HEK293T (cell line): ENCODE measurements around the gene PCNX1.

ENCODE experiments used
- CTCF ChIA-PET: fragments of 350-600 bp; formaldehyde crosslinking; extraction: SDS; loops from one replicate; lab custom pipeline; 2021; ENCODE audit warnings: antibody characterized with exemption, inconsistent platforms; lab: Yijun Ruan, JAX
- POLR2A ChIA-PET: fragments of 350-600 bp; formaldehyde crosslinking; extraction: SDS; loops from one replicate; lab custom pipeline; 2020; ENCODE audit warnings: antibody characterized with exemption, inconsistent platforms; lab: Yijun Ruan, JAX
- DNase-seq: peaks from one replicate; pipeline ENCODE4 v3.0.0; 2012; ENCODE audit warnings: mixed read lengths; ENCODE audit errors: extremely low spot score
- ARNT ChIP-seq: fragments of 450-650 bp; IDR thresholded peaks from 2 replicates; pipeline ENCODE4 v1.6.1; 2017; ENCODE audit warnings: mild to moderate bottlenecking
- BHLHE40 ChIP-seq: fragments of 450-650 bp; IDR thresholded peaks from 2 replicates; pipeline ENCODE4 v1.6.1; 2016; ENCODE audit warnings: mild to moderate bottlenecking, moderate library complexity, borderline replicate concordance
- CTBP1 ChIP-seq: fragments of 450-650 bp; IDR thresholded peaks from 2 replicates; pipeline ENCODE4 v1.6.1; 2016; ENCODE audit warnings: borderline replicate concordance
- ELF4 ChIP-seq: fragments of 450-650 bp; IDR thresholded peaks from 2 replicates; pipeline ENCODE4 v1.6.1; 2017; ENCODE audit warnings: antibody characterized with exemption
- FOXA1 ChIP-seq: fragments of 450-650 bp; IDR thresholded peaks from 2 replicates; pipeline ENCODE4 v1.6.1; 2016; ENCODE audit warnings: mild to moderate bottlenecking
- FOXK2 ChIP-seq: fragments of 450-650 bp; IDR thresholded peaks from 2 replicates; pipeline ENCODE4 v1.6.1; 2016; ENCODE audit warnings: mild to moderate bottlenecking
- FOXM1 ChIP-seq: fragments of 450-650 bp; IDR thresholded peaks from 2 replicates; pipeline ENCODE4 v1.6.1; 2017; ENCODE audit warnings: mild to moderate bottlenecking, borderline replicate concordance
- HDGF ChIP-seq: fragments of 450-650 bp; IDR thresholded peaks from 2 replicates; pipeline ENCODE4 v1.6.1; 2017; ENCODE audit warnings: antibody characterized with exemption, borderline replicate concordance
- L3MBTL2 ChIP-seq: fragments of 450-650 bp; conservative IDR thresholded peaks from 2 replicates; pipeline ENCODE4 v1.6.1; 2016; ENCODE audit warnings: mild to moderate bottlenecking
- LEF1 ChIP-seq: fragments of 450-650 bp; IDR thresholded peaks from 2 replicates; pipeline ENCODE4 v1.6.1; 2017; ENCODE audit warnings: mild to moderate bottlenecking, borderline replicate concordance
- NFRKB ChIP-seq: fragments of 450-650 bp; IDR thresholded peaks from 2 replicates; pipeline ENCODE4 v1.6.1; 2016; ENCODE audit warnings: mild to moderate bottlenecking, moderate library complexity
- PKNOX1 ChIP-seq: fragments of 450-650 bp; IDR thresholded peaks from 2 replicates; pipeline ENCODE4 v1.6.1; 2016
- SP1 ChIP-seq: fragments of 450-650 bp; IDR thresholded peaks from 2 replicates; pipeline ENCODE4 v1.6.1; 2017
- SUZ12 ChIP-seq: fragments of 450-650 bp; IDR thresholded peaks from 2 replicates; pipeline ENCODE4 v1.6.1; 2016; ENCODE audit warnings: mild to moderate bottlenecking
- TARDBP ChIP-seq: fragments of 450-650 bp; IDR thresholded peaks from 2 replicates; pipeline ENCODE4 v1.6.1; 2016
- ZNF384 ChIP-seq: fragments of 450-650 bp; IDR thresholded peaks from 2 replicates; pipeline ENCODE4 v1.6.1; 2016

Gene PCNX1

GRCh38 chr14:70896317-70896716 is 10.9 kb upstream of the PCNX1 start:
- no peak for DNase-seq
- ChIA-PET POLR2A (no interaction called here), CTCF (no interaction called here)
- TF ChIP-seq FOXK2 (no peak), FOXM1 (no peak)

- ChIA-PET POLR2A (no interaction called here), CTCF (no interaction called here)
- DNase-seq: no peak
- no peak for TF ChIP-seq L3MBTL2
- no peak for TF ChIP-seq TARDBP
- no peak for TF ChIP-seq FOXK2
- TF ChIP-seq PKNOX1: no peak
Observed at GRCh38 chr14:70896981-70897380, 10.3 kb upstream of the PCNX1 start.

GRCh38 chr14:70897464-70897863 is 9.8 kb upstream of the PCNX1 start:
- POLR2A ChIA-PET: no interaction called here
- TF ChIP-seq FOXK2 (no peak), CTBP1 (no peak), ARNT (no peak), NFRKB (no peak), TARDBP (no peak), SUZ12 (no peak), FOXA1 (no peak), ZNF384 (no peak), HDGF (no peak), FOXM1 (no peak), BHLHE40 (no peak), SP1 (no peak), ELF4 (no peak), LEF1 (no peak), L3MBTL2 (no peak), PKNOX1 (no peak)
- DNase-seq: no peak
- CTCF ChIA-PET: interaction anchor here (1.0 kb wide), 1 partner anchor 10 kb away, joined by 3 read pairs; the partner anchor contains the start of gene PCNX1

- ChIA-PET POLR2A (no interaction called here), CTCF (interaction anchor here (1.0 kb wide), 1 partner anchor 9 kb away, joined by 3 read pairs; the partner anchor contains the start of gene PCNX1)
- no peak for DNase-seq
- TF ChIP-seq HDGF (no peak), L3MBTL2 (no peak), SUZ12 (no peak), FOXA1 (no peak), SP1 (no peak), ARNT (no peak), TARDBP (no peak), LEF1 (no peak), BHLHE40 (no peak), ZNF384 (no peak), NFRKB (no peak), PKNOX1 (no peak), FOXM1 (no peak), FOXK2 (no peak), CTBP1 (no peak), ELF4 (no peak)
Observed at GRCh38 chr14:70898111-70898745, 9.0 kb upstream of the PCNX1 start.

GRCh38 chr14:70901269-70901668 is 6.0 kb upstream of the PCNX1 start:
- POLR2A ChIA-PET: no interaction called here
- DNase-seq: no peak
- CTCF ChIA-PET: interaction anchor here (0.6 kb wide), 1 partner anchor 83 kb away, joined by 5 read pairs; no protein-coding TSS in a partner anchor
- TF ChIP-seq HDGF (no peak), SP1 (no peak), SUZ12 (no peak), CTBP1 (no peak), L3MBTL2 (no peak), ZNF384 (no peak), BHLHE40 (no peak), TARDBP (no peak), FOXK2 (no peak), ARNT (no peak), FOXA1 (no peak), LEF1 (no peak), ELF4 (no peak), FOXM1 (no peak), PKNOX1 (no peak), NFRKB (no peak)

- no peak for DNase-seq
- ChIA-PET CTCF (interaction anchor here (0.6 kb wide), 1 partner anchor 101 kb away, joined by 3 read pairs; no protein-coding TSS in a partner anchor), POLR2A (no interaction called here)
- no peak for TF ChIP-seq HDGF
- no peak for TF ChIP-seq PKNOX1
- no peak for TF ChIP-seq CTBP1
- TF ChIP-seq FOXA1: no peak
- no peak for TF ChIP-seq NFRKB
- TF ChIP-seq SUZ12: no peak
- no peak for TF ChIP-seq TARDBP
- TF ChIP-seq BHLHE40: no peak
- TF ChIP-seq ELF4: no peak
- no peak for TF ChIP-seq ZNF384
- TF ChIP-seq SP1: no peak
Observed at GRCh38 chr14:70902184-70902583, 5.1 kb upstream of the PCNX1 start.
